ENCODE data around the gene GMDS. TPM values are rescaled to one million over a fixed set of nuclear protein-coding genes. Genes with fewer than 3 reads are reported as not detected.
"Not testable (repeated sequence)": the region's sequence is repeated elsewhere in the genome, so short reads cannot be mapped to it uniquely, and the experiment has no call there.

Gene GMDS
- total and polyA plus RNA-seq, 5 donors, result 8.1 to 13.5 (median 12.6) TPM

- Histone ChIP-seq H3K4me1 (ENCODE audit: control insufficient read depth, insufficient read depth, low read length) (peaks cover 3% of the 10 kb centered on the region), H3K27ac (ENCODE audit: low read length) (no peak overlapping the region), H3K4me3 (ENCODE audit: low read length) (no peak overlapping the region), H3K27me3 (ENCODE audit: control insufficient read depth, insufficient read depth) (no peaks in the 10 kb centered on the region), H3K9me3 (ENCODE audit: control insufficient read depth, low read length) (no peaks in the 10 kb centered on the region)
- no peak for DNase-seq
- intact Hi-C loops (cut with DNase I), result no loop called here
- ATAC-seq, result no peak
- 68% methylated on average over 4 of the region's 4 CpGs for WGBS
Observed at GRCh38 chr6:1855890-1856289, 389.5 kb downstream of the GMDS start.

GRCh38 chr6:1854296-1854695, 391.1 kb downstream of the GMDS start:
- intact Hi-C loops (cut with DNase I), result no loop called here
- H3K27ac ChIP-seq (ENCODE audit: low read length), result no peak overlapping the region
- WGBS, result 99% methylated on average over 2 of the region's 2 CpGs
- H3K4me3 ChIP-seq (ENCODE audit: low read length), result no peak overlapping the region
- ATAC-seq, result no peak
- H3K4me1 ChIP-seq (ENCODE audit: control insufficient read depth, insufficient read depth, low read length), result peaks cover 3% of the 10 kb centered on the region
- no peaks in the 10 kb centered on the region for H3K9me3 ChIP-seq (ENCODE audit: control insufficient read depth, low read length)
- DNase-seq, result no peak
- H3K27me3 ChIP-seq (ENCODE audit: control insufficient read depth, insufficient read depth), result no peaks in the 10 kb centered on the region

DNA sequence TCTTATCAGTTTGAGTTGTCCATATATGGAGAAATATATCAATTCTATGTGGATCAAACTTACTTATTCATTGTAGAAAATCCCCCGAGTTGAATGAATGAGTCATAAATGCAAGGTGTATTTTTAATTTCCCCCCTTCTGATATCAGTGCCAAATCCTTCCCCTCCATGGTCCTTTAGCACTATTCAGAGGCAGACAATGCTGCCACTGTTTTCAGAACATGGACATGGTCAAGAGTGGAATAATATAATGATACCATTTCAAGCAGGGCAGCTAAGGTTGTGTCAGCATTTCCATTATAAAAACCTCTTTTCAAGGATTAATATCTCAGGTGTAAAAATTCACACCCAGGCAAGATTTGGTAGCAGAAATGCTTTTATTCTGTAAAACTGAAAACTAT, 391.6 kb downstream of the GMDS start:
- DNase-seq (no peak), ATAC-seq (no peak)
- no peaks in the 10 kb centered on the region for H3K27me3 ChIP-seq (ENCODE audit: control insufficient read depth, insufficient read depth)
- no peaks in the 10 kb centered on the region for H3K9me3 ChIP-seq (ENCODE audit: control insufficient read depth, low read length)
- H3K27ac ChIP-seq (ENCODE audit: low read length), result no peak overlapping the region
- WGBS, result 79% methylated on average over 1 of the region's 1 CpG
- H3K4me3 ChIP-seq (ENCODE audit: low read length), result no peak overlapping the region
- H3K4me1 ChIP-seq (ENCODE audit: control insufficient read depth, insufficient read depth, low read length), result peaks cover 3% of the 10 kb centered on the region
- intact Hi-C loops (cut with DNase I), result no loop called here

- ATAC-seq, result no peak
- no peaks in the 10 kb centered on the region for H3K4me1 ChIP-seq (ENCODE audit: control insufficient read depth, insufficient read depth, low read length)
- DNase-seq, result no peak
- no peaks in the 10 kb centered on the region for H3K9me3 ChIP-seq (ENCODE audit: control insufficient read depth, low read length)
- no peaks in the 10 kb centered on the region for H3K27me3 ChIP-seq (ENCODE audit: control insufficient read depth, insufficient read depth)
- no peak overlapping the region for H3K4me3 ChIP-seq (ENCODE audit: low read length)
- H3K27ac ChIP-seq (ENCODE audit: low read length), result no peak overlapping the region
- intact Hi-C loops (cut with DNase I), result no loop called here
- 87% methylated on average over 13 of the region's 13 CpGs for WGBS
Observed at GRCh38 chr6:1851681-1852456, 393.5 kb downstream of the GMDS start.

DNA sequence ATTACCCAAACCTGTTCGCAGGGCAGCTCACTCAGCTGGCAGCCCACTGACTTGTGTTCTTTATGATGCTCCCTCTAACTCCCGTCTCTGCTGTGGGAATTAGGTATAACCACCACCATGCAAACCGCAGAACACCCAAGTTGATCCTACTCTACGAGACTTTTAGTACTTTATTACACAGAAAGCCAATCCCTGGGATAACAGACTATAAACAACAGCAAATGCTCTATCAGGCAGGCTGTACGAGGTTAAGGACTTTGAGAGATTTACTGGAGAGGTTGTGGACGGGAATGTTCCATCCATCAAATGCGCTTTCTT, 394.6 kb downstream of the GMDS start:
- Histone ChIP-seq H3K27me3 (ENCODE audit: control insufficient read depth, insufficient read depth) (no peaks in the 10 kb centered on the region), H3K4me1 (ENCODE audit: control insufficient read depth, insufficient read depth, low read length) (no peaks in the 10 kb centered on the region), H3K4me3 (ENCODE audit: low read length) (no peak overlapping the region), H3K27ac (ENCODE audit: low read length) (no peak overlapping the region), H3K9me3 (ENCODE audit: control insufficient read depth, low read length) (no peaks in the 10 kb centered on the region)
- intact Hi-C loops (cut with DNase I), result no loop called here
- WGBS, result 77% methylated on average over 7 of the region's 7 CpGs
- ATAC-seq (no peak), DNase-seq (no peak)

GRCh38 chr6:1850121-1850839, 395.1 kb downstream of the GMDS start:
- no peaks in the 10 kb centered on the region for H3K4me1 ChIP-seq (ENCODE audit: control insufficient read depth, insufficient read depth, low read length)
- no peak for ATAC-seq
- intact Hi-C loops (cut with DNase I), result no loop called here
- 81% methylated on average over 8 of the region's 8 CpGs for WGBS
- DNase-seq, result no peak
- no peak overlapping the region for H3K4me3 ChIP-seq (ENCODE audit: low read length)
- H3K27ac ChIP-seq (ENCODE audit: low read length), result no peak overlapping the region
- no peaks in the 10 kb centered on the region for H3K9me3 ChIP-seq (ENCODE audit: control insufficient read depth, low read length)
- H3K27me3 ChIP-seq (ENCODE audit: control insufficient read depth, insufficient read depth), result no peaks in the 10 kb centered on the region

DNA sequence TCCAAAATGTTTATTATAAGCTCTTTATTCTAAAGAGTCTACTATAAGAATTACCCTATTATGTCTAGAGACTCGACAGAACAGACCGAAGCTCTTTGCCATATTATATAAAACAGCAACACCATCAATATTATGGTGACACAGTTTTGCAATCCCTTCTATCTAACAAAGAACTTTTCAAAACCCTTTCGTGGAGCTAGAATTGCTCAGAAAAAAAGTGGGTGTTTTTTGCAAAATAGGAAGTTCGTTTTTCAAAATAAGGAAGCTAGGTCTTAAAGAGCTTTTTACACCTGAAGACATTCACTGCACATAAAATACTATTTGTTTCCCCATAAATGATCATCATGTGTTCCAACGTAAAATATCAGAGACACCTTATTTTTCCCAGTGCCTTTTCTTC, 395.7 kb downstream of the GMDS start:
- ATAC-seq (no peak), DNase-seq (no peak)
- Histone ChIP-seq H3K27ac (ENCODE audit: low read length) (no peak overlapping the region), H3K27me3 (ENCODE audit: control insufficient read depth, insufficient read depth) (no peaks in the 10 kb centered on the region), H3K4me3 (ENCODE audit: low read length) (no peak overlapping the region), H3K9me3 (ENCODE audit: control insufficient read depth, low read length) (no peaks in the 10 kb centered on the region), H3K4me1 (ENCODE audit: control insufficient read depth, insufficient read depth, low read length) (no peaks in the 10 kb centered on the region)
- intact Hi-C loops (cut with DNase I), result no loop called here
- WGBS, result 74% methylated on average over 5 of the region's 5 CpGs

GRCh38 chr6:1848752-1849151, 396.7 kb downstream of the GMDS start:
- intact Hi-C loops (cut with DNase I), result no loop called here
- H3K4me1 ChIP-seq (ENCODE audit: control insufficient read depth, insufficient read depth, low read length), result no peaks in the 10 kb centered on the region
- DNase-seq (no peak), ATAC-seq (no peak)
- H3K27me3 ChIP-seq (ENCODE audit: control insufficient read depth, insufficient read depth), result no peaks in the 10 kb centered on the region
- no peaks in the 10 kb centered on the region for H3K9me3 ChIP-seq (ENCODE audit: control insufficient read depth, low read length)
- H3K4me3 ChIP-seq (ENCODE audit: low read length), result no peak overlapping the region
- WGBS, result 74% methylated on average over 1 of the region's 1 CpG
- H3K27ac ChIP-seq (ENCODE audit: low read length), result no peak overlapping the region

DNA sequence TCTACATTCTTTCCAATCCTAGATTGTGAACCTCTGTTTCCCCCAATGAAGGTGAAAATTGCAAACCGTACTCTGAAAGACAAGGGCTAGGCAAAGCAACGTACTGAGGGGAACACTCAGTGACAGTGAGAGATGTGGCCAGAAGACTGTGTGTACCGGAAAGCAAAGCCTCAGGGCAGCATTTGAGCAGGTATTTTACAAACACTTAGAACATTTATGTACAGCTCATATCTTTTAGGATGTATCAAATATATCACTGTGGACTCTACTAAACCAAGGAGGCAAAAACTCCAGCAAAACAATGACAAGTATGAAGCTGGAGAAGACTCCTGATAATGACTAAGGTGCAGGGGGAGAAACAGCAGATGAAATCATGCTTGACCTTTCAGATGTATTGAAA, 398.8 kb downstream of the GMDS start:
- intact Hi-C loops (cut with DNase I), result no loop called here
- Histone ChIP-seq H3K27me3 (ENCODE audit: control insufficient read depth, insufficient read depth) (no peaks in the 10 kb centered on the region), H3K9me3 (ENCODE audit: control insufficient read depth, low read length) (no peaks in the 10 kb centered on the region), H3K27ac (ENCODE audit: low read length) (no peak overlapping the region), H3K4me1 (ENCODE audit: control insufficient read depth, insufficient read depth, low read length) (no peaks in the 10 kb centered on the region), H3K4me3 (ENCODE audit: low read length) (no peak overlapping the region)
- no peak for ATAC-seq
- WGBS, result 98% methylated on average over 3 of the region's 3 CpGs
- DNase-seq, result no peak

GRCh38 chr6:1845543-1845942, 399.9 kb downstream of the GMDS start:
- H3K4me3 ChIP-seq (ENCODE audit: low read length); H3K9me3 ChIP-seq (ENCODE audit: control insufficient read depth, low read length); H3K4me1 ChIP-seq (ENCODE audit: control insufficient read depth, insufficient read depth, low read length); ATAC-seq; H3K27me3 ChIP-seq (ENCODE audit: control insufficient read depth, insufficient read depth); DNase-seq; H3K27ac ChIP-seq (ENCODE audit: low read length); intact Hi-C loops (cut with DNase I): not testable (repeated sequence)
- 98% methylated on average over 5 of the region's 5 CpGs for WGBS

DNA sequence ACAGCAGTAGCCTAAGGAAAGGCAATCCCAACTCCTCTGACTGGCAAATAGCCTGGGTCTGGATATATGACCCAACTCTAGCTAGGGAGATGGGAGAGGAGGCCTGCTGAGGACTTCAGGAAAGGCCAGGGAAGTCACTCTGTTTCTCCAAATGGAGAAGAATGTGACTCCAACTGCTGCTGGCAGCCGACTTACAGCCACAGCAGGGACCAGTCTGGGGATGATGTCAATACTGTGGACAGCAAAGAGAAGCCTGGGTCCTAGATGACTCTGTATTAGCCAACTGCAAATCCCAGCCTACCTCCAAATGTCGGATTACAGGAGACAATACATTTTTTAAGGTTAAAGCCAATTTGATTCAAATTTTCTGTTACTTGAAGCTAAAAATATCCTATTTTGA, 403.1 kb downstream of the GMDS start:
- H3K4me3 ChIP-seq (ENCODE audit: low read length), result no peak overlapping the region
- no peaks in the 10 kb centered on the region for H3K27me3 ChIP-seq (ENCODE audit: control insufficient read depth, insufficient read depth)
- no peak overlapping the region for H3K27ac ChIP-seq (ENCODE audit: low read length)
- peak in 2 of 3 donors; percentile 41 to 52 for DNase-seq
- no peaks in the 10 kb centered on the region for H3K9me3 ChIP-seq (ENCODE audit: control insufficient read depth, low read length)
- WGBS, result 74% methylated on average over 2 of the region's 2 CpGs
- intact Hi-C loops (cut with DNase I), result no loop called here
- peak; percentile 51 to 71 for ATAC-seq
- no peaks in the 10 kb centered on the region for H3K4me1 ChIP-seq (ENCODE audit: control insufficient read depth, insufficient read depth, low read length)
